Stimulated activated CD4-positive, alpha-beta T cell treated with anti-CD3 and anti-CD28 coated beads, Interleukin-15, amount 100 ng/mL, for 48 hours (primary cell): ENCODE measurements around the gene LINC00237.

Experiments
- DNase-seq, 2 donors: peaks; one replicate each; pipeline ENCODE4 v3.0.0-alpha.2; 2020; ENCODE audit warnings: low read depth in 2 of 2

Gene LINC00237

DNA sequence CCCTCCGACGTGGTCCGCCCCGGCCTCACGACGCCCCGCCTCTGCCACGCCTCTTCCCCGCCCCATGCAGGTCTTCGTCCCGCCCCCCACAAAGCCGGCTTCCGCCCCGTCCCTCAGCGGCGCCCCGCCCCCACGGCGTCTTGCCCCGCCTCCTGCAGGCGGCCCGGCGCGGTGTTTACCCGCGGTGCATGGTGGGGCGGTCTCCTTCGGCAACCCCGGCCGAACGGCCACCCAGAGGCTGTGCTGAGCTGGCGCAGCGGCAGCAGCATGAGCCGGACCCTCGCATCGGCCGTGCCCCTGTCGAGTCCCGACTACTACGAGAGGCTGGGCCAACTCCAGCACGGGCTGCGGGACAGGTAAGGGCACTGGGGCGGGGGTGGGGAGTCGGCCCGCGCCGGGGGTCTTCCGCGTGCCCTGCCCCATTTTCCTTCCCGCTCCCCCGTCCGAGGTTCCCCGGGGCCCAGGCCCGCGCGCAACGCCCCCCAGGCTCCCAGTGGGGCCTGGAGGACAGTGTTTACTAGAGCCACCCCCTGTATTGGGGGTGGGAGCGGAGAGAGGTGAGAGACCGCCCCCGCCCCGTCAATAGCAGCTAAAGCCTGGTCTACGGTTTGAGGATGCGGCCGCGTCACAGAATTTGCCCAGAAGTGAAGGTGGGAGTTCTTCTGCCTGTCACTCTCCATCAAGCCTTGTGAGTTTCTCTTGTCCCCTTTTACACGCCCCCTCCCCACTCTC, 19.9 kb upstream of the LINC00237 start, which contains the start of gene KIZ:
KIZ (plus strand) TSS at position 234 of the 732 bp plus-strand sequence; CDS start at position 268, 34 bp downstream.
- peak; percentile 92 to 97 for DNase-seq

DNA sequence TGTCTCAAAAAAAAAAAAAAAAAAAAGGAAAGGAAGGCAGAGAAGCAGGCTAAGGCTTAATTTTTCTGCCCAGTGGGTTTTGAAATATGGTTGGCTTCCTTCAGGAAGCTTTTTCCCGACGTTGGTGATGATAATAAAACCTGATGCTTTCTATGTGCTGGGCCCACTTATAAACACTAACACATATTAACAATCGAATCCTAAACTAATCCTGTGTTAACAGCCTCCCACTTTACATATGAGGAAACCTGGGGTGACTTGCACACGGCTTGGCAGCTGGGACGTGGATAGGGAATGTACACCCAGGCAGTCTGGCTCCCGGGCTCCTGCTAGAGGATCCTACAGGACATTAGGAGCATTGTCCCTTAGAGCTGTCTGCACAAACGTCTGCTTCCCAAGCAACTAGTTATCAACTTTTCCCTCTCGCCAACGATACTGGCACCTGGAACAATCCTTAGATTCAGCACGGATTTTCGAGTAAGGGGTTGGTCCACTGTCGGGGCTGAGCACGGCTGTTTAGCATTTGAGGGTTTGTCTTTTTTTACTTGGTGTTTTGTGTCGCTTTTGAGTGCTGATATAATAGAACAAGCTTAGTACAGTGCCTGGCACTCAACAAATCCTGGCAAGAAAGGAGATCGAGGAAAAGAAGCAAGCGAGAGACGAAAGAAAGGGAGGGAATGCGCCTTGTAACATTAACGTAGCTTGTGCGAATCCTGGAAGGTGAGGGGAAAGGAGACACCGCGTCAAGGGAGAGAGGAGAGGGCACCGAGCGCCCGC, 19.1 kb upstream of the LINC00237 start:
- DNase-seq, result no peak

DNA sequence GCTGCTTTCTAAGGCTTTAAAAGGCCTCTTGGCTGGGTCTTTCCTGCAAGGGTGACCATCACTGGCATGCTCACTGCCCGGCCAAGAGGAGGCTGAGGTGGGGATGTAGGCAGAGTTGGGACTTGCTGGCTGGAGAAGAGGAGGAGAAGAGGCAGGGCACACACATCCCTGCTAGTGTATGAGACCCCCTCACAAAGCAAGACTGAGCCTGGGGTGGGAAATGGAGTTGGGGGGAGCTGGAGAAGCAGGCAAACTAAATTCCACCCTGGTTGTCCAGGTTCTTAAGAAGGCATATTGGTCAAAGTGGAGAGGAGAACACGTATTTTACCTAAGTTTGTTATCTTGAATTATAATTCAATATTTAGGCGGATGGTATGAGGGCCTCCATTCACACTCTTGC, 18.0 kb upstream of the LINC00237 start:
- DNase-seq, result no peak

DNA sequence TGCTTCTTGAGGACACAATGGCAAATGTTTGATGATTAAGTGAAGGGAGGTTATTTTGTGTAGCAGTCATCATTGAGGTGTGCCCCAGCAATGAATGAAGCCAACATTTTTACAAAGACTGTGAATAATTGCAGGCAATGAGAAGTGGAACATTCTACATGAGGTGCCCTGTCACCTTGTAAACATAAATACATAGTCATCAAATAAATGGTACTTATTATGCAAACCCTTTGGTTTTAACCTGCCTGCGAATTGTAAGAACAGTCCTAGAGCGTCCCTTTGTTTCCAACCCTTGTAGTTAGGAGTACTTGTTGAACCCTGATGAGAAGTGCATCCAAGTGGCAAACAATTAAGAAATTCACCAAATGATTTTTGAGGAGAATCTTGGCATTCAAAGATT, 12.6 kb upstream of the LINC00237 start:
- no peak for DNase-seq

DNA sequence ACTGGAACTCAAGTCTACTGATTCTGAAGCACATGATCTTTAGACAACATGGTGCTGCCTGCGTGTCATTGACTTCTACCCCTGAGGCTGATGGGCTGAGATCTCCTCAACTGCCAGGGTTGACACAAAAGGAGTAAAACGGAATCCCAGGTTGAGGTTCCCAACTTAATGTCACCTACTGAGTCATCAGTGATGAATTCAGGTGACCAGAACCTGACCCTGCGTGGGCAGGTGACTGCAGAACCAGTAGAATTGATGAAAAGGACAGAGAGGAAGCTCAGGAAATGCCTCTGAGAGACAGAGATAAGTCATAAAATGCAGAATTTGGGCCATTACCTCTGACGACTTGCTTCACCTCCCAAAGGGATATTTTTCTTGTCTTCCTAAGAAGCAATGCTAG, 12.0 kb upstream of the LINC00237 start:
- DNase-seq, result no peak

DNA sequence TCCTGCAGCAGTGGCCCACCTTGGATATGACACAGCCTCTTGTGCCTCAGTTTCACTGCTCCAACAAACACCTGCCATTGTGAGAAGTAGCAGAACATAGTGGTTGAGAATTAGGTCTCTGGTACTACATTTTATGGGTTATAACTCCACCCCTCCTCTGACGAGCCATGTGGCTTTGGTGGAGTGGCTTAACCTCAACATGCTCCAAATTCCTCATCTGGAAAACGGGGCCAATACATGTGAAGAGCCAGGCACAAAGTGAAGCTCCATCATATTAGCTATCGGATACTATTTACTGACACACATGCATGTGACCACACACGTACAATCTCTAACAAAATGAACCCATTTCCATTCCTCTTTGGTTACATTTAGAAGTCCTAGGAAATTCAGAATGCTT, 11.4 kb upstream of the LINC00237 start:
- no peak for DNase-seq

DNA sequence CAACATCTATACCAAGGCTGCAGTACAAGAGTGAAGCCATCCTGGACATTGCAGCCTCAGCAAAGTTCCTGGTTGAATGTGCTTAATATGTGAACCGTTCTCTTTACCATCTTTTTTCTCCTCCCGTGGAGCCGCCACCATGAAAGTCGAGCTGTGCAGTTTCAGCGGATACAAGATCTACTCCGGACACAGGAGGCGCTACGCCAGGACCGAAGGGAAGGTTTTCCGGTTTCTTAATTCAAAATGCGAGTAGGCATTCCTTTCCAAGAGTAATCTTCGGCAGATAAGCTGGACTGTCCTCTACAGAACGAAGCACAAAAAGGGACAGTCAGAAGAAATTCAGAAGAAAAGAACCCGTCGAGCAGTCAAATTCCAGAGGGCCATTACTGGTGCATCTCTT, 8.4 kb upstream of the LINC00237 start:
- no peak for DNase-seq

DNA sequence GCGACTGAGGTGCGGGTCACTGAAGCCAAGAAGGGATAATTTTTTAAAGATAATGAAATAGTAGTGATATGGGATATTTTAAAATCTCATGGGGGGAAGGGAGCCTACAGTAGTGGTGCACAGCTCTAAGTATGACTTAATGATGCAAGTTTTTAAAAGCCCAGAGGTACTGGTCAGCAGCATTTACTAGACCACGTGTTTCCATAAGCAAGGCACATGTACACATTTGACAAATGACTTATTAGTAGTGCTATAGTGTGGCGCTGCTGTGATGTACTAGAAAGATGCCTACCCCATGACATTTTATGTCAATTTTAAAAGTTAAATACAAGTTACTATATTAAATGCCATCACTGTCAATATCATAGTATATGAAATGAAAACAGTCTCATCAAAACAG, 7.5 kb upstream of the LINC00237 start:
- DNase-seq, result no peak

DNA sequence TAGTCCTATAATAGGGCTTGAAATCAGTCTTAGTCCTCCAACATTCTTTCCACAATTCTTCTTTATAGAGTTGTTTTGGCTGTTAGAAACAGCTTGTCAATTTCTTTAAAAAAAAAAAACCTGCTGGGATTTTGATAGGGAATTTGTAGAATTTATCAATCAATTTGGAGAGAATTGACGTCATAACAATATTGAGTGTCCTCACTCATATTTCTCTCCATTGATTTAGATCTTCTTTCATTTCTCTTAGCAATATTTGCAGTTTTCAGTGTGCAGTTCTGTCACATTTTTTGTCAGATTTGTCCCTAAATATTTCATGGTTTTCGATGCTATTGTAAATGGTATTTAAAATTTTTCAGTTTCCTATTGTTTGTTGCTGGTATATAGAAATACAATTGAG, 5.3 kb upstream of the LINC00237 start:
- DNase-seq, result no peak

DNA sequence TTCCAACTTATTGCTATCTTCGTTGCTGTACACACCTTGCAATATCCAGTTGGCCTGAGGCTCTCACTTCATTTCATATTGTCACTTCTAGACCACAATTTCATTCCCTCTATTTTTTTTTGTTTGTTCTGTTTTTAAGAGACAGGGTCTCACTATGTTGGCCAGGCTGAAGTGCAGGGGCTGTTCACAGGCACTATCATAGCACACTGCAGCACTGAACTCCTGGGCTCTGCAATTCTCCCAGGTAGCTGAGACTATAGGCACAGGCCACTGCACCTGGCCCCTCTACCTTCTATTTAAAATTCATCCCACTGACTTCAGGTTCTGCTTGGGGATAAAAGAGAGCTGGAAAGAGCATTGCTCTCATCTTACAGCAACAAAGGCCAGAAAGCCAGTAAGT, 4.7 kb upstream of the LINC00237 start:
- no peak for DNase-seq

DNA sequence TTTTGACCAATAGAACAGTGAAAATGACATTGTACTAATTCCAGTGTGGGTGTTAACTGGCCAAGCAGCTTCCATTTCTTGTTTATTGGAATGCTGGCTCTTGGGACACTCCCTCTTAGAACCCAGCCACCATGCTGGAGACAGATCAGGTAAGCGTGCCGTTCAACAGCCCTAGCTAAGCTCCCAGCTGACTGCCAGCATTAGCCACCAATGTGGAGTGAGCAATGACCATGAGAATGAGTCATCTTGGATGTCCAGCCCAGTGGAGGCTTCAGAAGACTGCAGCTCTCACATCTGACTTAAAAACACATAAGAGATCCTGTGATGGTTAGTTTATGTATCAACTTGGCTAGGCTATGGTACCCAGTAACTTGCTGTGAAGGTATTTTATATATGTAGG, 3.0 kb upstream of the LINC00237 start:
- no peak for DNase-seq

DNA sequence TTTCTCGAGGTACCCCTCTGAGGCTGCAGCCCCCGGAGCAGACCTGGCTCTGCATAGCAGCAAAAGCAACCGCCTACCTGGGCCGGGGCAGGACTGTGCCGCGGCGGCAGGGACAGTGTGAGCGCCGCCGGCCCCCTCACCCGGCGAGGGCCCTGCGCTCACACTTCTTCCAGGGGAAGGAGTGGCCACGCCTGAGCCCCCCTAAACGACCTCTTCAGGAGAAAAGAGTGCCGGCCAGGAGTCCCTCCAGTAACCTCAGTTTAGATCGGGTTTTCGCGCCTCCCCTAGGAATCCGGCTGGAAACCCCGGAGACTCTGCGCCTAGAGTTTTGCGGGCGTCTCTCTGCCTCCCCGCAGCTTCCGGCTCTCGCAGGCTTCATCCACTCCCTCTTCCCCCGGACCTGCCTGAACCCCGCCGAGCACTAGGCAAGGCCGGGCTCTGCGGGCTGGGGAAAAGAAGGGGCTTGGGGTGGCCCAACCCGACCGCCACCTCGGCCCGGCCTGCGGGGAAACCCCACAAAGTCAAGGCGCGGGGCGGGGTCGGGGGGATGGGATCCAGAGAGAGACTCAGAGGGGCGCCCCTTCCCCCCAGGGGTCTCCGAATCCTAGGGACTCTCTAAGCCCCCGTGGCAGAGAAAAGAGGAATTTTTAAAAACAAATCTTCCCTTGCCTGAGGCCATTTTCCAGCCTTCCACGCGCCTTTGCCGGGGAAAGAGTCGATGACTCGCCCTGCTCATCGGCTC, 558 bp downstream of the LINC00237 start:
- no peak for DNase-seq

DNA sequence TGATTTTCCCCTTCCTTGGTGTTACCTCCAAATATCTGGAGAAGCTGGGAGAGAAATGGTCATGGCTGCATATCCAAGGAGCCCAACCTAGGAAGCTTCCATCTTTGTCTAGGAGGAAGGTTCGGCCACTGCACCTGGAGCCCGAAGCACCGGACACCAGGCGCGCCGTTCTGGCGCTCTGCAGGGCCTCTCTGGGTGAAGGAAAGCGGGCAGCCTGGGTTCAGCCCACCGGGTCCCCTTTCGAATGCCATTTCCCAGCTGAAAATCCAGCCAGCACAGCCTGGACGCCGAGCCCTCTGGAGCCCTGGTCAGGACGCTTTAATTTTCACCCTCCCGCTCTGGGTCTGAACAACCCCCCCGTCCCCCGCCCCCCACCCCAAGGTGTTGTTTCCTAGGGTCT, 1.2 kb downstream of the LINC00237 start:
- no peak for DNase-seq

DNA sequence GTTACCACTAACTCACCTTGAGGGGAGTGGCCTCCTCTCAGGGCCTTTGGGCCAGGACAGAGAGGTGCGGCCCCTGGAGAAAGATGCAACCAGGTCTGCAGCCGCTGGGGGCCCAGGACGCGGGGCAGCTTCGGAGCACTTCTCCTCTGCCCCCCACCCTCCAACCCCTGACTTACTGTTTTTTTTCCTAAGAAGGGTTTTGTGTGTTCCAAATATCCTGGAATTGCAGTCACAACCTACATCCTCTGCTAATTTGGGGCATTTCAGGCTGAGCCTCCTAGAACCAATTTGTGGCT, 1.7 kb downstream of the LINC00237 start:
- DNase-seq, result no peak

DNA sequence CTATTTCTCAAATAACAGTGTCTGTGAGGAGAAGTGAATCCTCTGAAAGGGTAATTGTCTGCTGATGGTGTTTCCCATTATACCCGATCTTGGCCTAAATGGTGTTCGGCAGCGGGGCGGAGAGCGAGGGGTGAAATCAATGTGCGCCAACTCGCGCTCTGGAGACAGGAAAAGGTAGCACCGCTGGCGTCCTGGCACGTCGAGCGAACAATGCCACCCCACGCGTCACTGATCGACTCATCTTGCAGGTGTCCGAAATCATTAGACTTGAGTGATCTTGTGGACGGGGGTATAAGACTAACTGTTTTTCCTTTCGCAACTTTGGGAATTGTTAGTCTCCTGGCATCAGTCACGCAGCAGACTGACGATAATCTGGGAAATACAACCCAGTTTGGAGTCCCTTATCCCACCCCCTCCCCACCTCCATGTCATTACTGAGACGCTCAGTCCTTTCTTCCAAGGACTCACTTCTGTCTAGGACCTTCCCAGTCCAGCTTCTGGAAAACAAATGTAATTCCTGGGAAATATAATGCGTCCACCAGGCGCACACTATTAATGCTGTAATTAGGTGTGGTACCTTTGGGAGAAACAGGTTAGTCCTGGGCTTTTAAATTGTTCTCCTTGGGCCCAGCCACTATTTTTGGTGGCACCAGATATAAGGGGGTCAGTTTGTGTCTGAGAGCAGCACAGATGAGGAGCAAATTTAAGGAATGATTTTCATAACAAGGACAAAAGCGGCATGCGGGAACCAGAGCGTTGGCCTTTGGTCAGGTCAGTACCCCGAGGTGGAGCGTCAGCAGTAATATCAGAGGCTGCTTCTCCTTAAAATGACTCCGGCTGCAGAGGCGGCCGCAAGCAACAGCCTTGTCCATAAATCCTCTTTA, 2.3 kb downstream of the LINC00237 start:
- no peak for DNase-seq

DNA sequence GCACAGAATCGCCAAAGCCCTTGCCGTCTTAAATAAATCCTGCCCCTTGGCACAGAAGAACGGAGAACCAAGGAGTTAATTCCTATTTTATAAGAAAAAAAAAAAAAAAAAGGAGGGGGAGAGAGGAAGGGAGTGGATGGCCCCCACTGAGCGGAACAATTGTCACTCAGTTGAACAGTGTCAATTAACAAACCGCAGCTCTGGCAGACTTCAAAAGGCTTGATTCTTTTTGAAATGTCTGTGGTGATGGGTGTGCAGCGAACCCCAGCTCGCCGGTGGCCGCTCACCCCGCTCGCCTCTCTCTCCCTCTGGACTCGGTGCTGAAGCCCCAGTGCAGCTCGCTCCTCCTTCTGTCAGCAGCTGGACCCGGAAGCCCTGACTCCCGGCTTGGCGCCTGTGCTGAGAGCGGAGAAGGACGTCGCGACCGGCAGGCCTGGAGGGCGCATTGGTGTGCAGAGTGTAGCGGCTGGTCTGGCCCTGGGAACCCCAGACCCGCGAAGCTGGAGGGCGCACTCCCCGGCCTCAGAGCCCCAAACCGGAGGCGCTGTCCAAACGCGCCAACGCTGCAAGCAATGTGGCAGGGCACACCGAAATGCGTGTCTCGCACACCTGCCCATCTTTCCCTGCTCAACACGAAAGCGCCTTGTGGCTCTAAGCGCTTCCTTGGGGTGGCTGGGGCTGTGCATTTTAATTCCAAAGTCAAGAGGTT, 3.4 kb downstream of the LINC00237 start:
- DNase-seq, result no peak

DNA sequence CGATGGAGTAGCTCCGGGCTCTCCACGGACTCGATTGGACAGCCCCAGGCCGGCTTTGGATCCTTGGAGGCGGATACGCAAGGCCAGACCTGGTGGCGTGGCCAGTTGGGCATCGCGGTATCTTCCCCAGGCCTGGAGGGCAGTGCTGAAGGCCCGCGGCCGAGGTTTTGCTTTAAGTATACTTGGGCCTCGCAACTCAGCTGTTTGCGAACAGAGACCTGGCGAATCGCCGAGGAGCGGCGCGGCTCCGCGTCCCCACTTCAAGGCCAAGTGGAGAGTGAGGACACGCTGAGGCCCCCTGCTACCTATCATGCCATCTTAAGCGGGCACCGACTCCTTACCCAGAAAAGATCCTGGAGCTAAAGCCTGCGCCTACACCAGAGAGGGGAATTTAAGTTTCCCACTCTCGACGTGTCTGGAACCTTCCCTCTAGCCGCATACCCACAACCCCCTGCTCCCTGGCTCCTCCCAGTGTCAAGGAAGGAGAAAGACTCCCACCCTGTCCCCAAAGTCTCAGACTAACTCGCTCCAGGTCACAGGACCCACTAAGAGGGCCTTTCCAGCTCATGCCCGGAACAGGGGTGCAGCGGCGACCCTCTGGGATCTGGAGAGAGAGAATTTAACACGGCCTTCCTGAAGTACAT, 4.1 kb downstream of the LINC00237 start:
- DNase-seq, result no peak

DNA sequence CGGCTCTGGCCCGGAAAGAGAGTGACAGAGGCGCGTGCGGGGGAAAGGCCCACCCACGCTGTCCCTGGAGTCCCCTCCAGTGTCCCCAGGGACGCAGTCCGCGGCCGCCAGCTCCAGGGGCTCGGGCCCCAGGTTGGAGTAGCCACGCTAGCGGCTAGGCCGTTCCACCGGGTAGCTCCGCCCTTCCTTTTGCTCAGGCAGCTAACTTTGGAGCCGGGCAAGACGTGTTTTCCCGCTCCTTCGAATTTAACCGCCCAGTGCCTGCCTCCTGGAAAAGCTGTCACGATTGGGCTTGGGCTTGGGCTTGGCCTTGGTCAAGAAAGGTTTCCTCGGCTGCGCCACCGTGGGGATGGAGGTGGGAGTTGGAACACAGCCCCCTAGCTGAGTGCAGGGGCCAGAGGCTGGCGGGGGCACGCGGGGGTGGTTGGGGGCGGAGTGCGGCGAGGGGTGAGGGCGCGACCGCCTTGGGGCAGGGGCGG, 4.7 kb downstream of the LINC00237 start:
- no peak for DNase-seq

DNA sequence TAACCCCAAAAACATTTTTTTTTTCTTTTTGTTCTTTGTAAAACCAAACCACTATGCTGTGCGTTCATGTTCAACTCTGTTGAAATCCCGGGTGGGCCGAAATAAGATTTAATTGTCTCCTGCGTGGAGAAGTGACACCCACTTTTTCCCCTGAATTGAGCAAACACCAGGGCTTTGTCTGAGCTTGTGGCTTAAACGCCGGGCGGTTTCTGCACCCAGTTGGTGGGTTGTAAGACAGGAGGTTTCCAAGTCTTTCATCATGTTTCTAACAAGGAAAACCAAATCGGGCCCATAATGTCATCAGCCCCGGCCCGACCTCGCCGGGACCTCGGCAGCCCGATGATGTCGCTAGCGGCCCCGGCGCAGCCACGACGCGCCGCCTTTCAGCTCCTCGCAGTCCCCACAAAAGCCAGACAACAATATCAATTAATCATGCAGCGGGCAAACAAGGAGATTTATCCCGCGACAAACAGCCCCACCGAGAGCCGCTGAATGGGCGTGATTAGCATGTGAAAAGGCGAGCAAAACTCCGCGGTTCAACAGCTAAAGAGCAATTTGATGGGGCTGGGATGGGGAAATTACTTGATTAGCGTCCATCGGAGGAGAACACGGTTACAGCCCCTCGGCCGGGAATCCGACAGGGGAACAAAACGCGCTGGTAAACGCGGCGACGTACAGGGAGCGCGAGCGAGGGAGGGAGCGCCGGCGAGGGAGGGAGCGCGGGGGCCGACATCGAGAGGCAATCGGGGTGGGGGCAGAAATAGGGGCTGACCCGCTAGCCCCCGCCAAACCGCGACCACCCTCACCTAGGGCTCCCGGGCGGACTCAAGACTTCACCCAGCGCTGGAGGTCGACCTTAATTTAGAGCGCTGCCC, 5.3 kb downstream of the LINC00237 start:
- DNase-seq, result no peak
